Umbilical cord (tissue), 2 donors: Measurements from ENCODE around the gene CPSF7. TPM values are rescaled to one million over a fixed set of nuclear protein-coding genes. Genes with fewer than 3 reads are reported as not detected.

Experiments
- DNase-seq: peaks from one replicate; pipeline ENCODE4 v3.0.0-alpha.2; 2015; ENCODE audit warnings: low spot score
- total RNA-seq: library from RNA; depleted of rRNA; stranded (reverse); fragments of >200 nt; gene quantifications from one replicate; pipeline ENCODE4 v1.2.3, GENCODE V29; 2014; ENCODE audit warnings: low replicate concordance; ENCODE audit not compliant: insufficient read depth

The CPSF7 gene
- total RNA-seq, 1 donor from 2014 or later, result 18.3 TPM

DNA sequence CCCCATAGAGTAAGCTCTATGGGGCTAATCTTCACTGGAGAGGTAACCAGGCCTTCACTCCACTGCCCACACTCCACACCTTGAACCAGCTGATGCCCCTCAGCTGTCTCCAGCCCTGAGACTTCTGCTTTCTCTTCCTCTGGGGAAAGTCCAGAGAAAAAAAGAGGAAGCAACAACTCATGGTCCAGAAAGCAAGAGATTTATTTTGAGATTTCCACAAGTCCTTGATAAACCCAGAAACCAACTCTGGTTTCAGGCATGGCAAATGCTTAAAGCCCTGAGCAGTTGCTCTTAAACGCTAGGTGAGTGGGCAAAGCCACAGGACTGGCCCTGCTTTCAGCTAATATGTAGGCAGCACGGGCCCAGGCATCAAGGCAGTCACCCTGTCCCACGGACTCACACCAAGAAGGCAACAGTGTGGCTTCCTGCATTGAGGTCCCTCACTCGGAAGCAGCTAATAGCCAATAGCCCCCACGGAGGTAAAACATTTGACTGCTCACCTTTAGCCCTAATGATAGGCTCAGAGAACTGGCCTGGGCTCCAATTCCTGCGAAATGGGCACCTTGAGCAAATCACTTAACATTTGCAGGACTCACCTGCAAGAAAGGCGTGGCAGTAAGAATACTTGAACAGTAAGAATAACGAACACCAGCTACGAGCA, 72.4 kb downstream of the CPSF7 start:
- peak; percentile 28 for DNase-seq

DNA sequence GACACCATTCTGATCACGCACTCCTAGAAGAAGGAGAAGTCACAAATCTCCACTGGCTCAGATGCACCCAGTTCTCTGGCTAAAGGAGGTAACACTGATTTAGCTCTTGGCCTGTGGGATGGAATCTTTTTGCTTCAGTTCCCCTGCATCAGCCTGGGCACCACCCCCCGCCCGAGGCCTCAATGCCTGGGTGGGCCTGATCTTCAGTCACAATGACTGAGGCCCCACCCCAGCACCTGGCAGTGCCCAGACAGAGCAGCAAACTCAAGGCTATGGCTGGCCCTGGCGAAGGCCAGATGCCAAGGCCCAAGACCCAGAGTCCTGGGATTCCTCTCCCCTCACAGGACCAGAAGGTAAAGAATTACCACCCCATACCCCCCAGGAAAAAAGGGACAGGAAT, 73.1 kb downstream of the CPSF7 start:
- DNase-seq, result no peak

DNA sequence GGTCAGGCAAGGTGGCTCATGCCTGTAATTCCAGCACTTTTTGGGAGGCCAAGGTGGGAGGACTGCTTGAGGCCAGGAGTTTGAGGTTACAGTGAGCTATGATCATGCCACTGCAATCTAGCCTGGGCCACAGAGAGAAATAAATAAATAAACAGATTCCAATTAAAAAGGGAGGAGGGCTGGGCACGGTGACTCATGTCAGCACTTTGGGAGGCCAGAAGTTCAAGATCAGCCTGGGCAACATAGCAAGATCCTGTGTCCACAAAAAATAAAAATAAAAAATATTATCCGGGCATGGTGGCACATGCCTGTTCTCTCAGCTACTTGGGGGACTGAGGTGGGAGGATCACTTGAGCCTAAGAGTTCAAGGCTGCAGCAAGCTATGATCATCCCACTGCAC, 75.6 kb downstream of the CPSF7 start:
- no peak for DNase-seq

DNA sequence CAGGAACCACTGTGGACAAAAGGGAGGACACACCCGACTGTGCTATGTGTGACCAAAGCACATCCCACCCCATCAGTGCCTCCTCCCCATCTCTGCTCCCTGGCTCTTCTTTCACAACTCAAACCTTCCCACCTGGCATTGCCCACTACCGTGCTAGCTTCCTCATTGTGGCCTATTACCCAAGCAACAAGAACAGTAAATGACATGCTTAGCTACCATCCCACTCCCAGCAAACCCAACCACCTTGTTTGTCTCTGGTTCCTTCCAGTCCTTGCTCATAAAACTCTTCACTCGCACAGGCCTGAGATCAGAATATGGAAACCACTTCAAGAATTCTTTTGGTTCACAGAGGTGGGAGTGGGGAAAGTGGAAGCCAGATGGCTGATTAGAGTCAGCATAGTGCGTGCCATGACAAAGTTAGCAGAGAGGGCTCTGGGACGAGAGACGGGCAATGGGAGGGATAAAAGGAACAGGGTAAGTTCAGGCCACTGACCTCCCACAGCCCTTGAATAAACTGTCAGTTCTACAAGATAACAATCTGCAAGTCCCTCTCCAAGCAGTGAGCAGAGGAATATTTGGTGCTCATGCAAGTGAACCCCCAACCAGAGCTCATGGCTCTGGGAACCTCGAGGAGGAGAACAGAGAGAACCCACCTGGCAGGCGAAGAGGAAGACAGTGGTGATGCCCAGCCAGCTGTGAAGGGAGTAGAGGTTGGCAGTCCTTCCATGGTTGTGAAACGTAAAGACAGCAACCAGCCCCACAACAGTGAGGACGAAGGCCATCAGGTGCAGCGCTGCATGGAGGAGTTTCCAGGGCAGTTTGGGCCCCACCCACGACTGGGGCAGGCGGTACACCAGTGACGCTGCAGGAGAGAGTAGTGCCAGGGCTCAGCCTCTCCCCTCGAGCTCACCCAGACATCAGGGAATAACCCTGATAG, 76.4 kb downstream of the CPSF7 start:
- DNase-seq, result no peak

Other genes with a start within 250 kb of the CPSF7 start
- gene PGA3, start 226.5 kb downstream of the CPSF7 start, total RNA-seq, result 37.8 TPM
- gene PGA4, start 207.6 kb downstream of the CPSF7 start, total RNA-seq, result 30.8 TPM
- gene PGA5, start 188.8 kb downstream of the CPSF7 start, total RNA-seq, result 8.9 TPM
- gene VWCE, start 134.7 kb downstream of the CPSF7 start, total RNA-seq, result not detected
- 243 TPM for gene DDB1, start 96.9 kb downstream of the CPSF7 start, total RNA-seq
- gene TKFC, start 96.7 kb downstream of the CPSF7 start, total RNA-seq, result 22.4 TPM
- gene CYB561A3, start 68.1 kb downstream of the CPSF7 start, total RNA-seq, result 26.2 TPM
- gene TMEM138, start 67.6 kb downstream of the CPSF7 start, total RNA-seq, result 16.6 TPM
- gene TMEM216, start 37.4 kb downstream of the CPSF7 start, total RNA-seq, result 16.9 TPM
- 57.3 TPM for gene SDHAF2, start 149 bp upstream of the CPSF7 start, total RNA-seq
- gene LRRC10B, start 78.8 kb upstream of the CPSF7 start, total RNA-seq, result not detected
- gene SYT7, start 151.1 kb upstream of the CPSF7 start, total RNA-seq, result 1.4 TPM